Type B pancreatic cell (in vitro differentiated cells): ENCODE data around the gene PLEKHA7. TPM values are rescaled to one million over a fixed set of nuclear protein-coding genes. Genes with fewer than 3 reads are reported as not detected.
A peak's percentile ranks its signal among the peaks of the same experiment; 100 is the strongest.

ENCODE experiments used
- DNase-seq: peaks from one replicate; pipeline ENCODE4 v3.0.0; 2021; ENCODE audit warnings: mixed read lengths; ENCODE audit not compliant: unreplicated experiment; ENCODE audit errors: extremely low spot score
- H3K27ac Mint-ChIP-seq: 2 replicates; pipeline ENCODE4 v1.8.0; 2021; ENCODE audit warnings: mild to moderate bottlenecking, mixed read lengths
- H3K27me3 Mint-ChIP-seq: 2 replicates; pipeline ENCODE4 v1.8.0; 2021; ENCODE audit warnings: mixed read lengths
- H3K36me3 Mint-ChIP-seq: 2 replicates; pipeline ENCODE4 v1.8.0; 2021; ENCODE audit warnings: mixed read lengths
- H3K4me1 Mint-ChIP-seq: one replicate; pipeline ENCODE4 v1.8.0; 2021; ENCODE audit warnings: mixed read lengths; ENCODE audit not compliant: unreplicated experiment
- H3K4me3 Mint-ChIP-seq: 2 replicates; pipeline ENCODE4 v1.8.0; 2021; ENCODE audit warnings: mild to moderate bottlenecking, mixed read lengths
- H3K9me3 Mint-ChIP-seq: 2 replicates; pipeline ENCODE4 v1.8.0; 2021; ENCODE audit warnings: mixed read lengths
- CTCF ChIP-seq: fragments of 200-600 bp; sonication (generic); conservative IDR thresholded peaks from 2 replicates; pipeline ENCODE4 v1.5.0; 2021; ENCODE audit warnings: antibody characterized with exemption, mild to moderate bottlenecking
- total RNA-seq: library from RNA; stranded (reverse); gene quantifications from 2 replicates; pipeline ENCODE4 v1.2.1, GENCODE V29; 2021; ENCODE audit warnings: low replicate concordance

PLEKHA7 gene
- total RNA-seq, 1 donor from 2014 or later = 64.7 TPM

GRCh38 chr11:16935518-16936302 is 78.5 kb downstream of the PLEKHA7 start:
- no peak for DNase-seq
- peaks cover 28% of the 10 kb centered on the region for H3K4me1 Mint-ChIP-seq
- no peaks in the 10 kb centered on the region for H3K27me3 Mint-ChIP-seq
- H3K27ac Mint-ChIP-seq = peak overlapping the region; percentile 73
- H3K9me3 Mint-ChIP-seq = no peaks in the 10 kb centered on the region
- TF ChIP-seq CTCF = peak; percentile 84
- no peaks in the 10 kb centered on the region for H3K36me3 Mint-ChIP-seq
- peak overlapping the region; percentile 19 for H3K4me3 Mint-ChIP-seq

- DNase-seq = no peak
- Mint-ChIP-seq H3K36me3 (no peaks in the 10 kb centered on the region), H3K4me1 (peaks cover 24% of the 10 kb centered on the region), H3K27me3 (no peaks in the 10 kb centered on the region), H3K4me3 (no peak overlapping the region), H3K9me3 (no peaks in the 10 kb centered on the region), H3K27ac (no peak overlapping the region)
- no peak for TF ChIP-seq CTCF
Measured at GRCh38 chr11:16933756-16934603, 80.2 kb downstream of the PLEKHA7 start.

- Mint-ChIP-seq H3K27me3 (no peaks in the 10 kb centered on the region), H3K36me3 (no peaks in the 10 kb centered on the region), H3K4me1 (peaks cover 26% of the 10 kb centered on the region), H3K4me3 (peak overlapping the region; percentile 21), H3K9me3 (no peaks in the 10 kb centered on the region), H3K27ac (no peak overlapping the region)
- TF ChIP-seq CTCF = no peak
- DNase-seq = no peak
Measured at GRCh38 chr11:16933291-16933690, 80.9 kb downstream of the PLEKHA7 start.

- Mint-ChIP-seq H3K4me3 (no peak overlapping the region), H3K27ac (peak overlapping the region; percentile 98), H3K36me3 (peaks cover 4% of the 10 kb centered on the region), H3K9me3 (no peaks in the 10 kb centered on the region), H3K4me1 (peaks cover 20% of the 10 kb centered on the region), H3K27me3 (peaks cover 38% of the 10 kb centered on the region)
- TF ChIP-seq CTCF = no peak
- no peak for DNase-seq
Measured at GRCh38 chr11:16928044-16928443, 86.2 kb downstream of the PLEKHA7 start.

- Mint-ChIP-seq H3K27ac (peak overlapping the region; percentile 98), H3K4me3 (peak overlapping the region; percentile 88), H3K36me3 (peaks cover 4% of the 10 kb centered on the region), H3K27me3 (peaks cover 46% of the 10 kb centered on the region), H3K9me3 (no peaks in the 10 kb centered on the region), H3K4me1 (peaks cover 26% of the 10 kb centered on the region)
- DNase-seq = no peak
- no peak for TF ChIP-seq CTCF
Measured at GRCh38 chr11:16926883-16927626, 87.2 kb downstream of the PLEKHA7 start.
